ENCODE results near the gene HNRNPC. TPM values are rescaled to one million over a fixed set of nuclear protein-coding genes. Genes with fewer than 3 reads are reported as not detected.

HNRNPC gene
- polyA plus RNA-seq, 1 donor from 2014 or later: 1,176 TPM

- Histone ChIP-seq H3K9ac (ENCODE audit: low read length) (no peak overlapping the region), H4K20me1 (ENCODE audit: insufficient read depth) (no peaks in the 10 kb centered on the region), H2AFZ (ENCODE audit: low read depth, low read length) (no peak overlapping the region), H3K9me3 (ENCODE audit: low read length) (no peaks in the 10 kb centered on the region), H3K4me3 (ENCODE audit: low read length) (no peak overlapping the region), H3K27me3 (ENCODE audit: insufficient read depth, low read depth, low read length) (no peaks in the 10 kb centered on the region), H3K4me2 (ENCODE audit: low read length) (no peak overlapping the region), H3K27ac (ENCODE audit: low read length) (no peak overlapping the region), H3K79me2 (replicated peaks; ENCODE audit: insufficient read depth, low read length) (no peaks in the 10 kb centered on the region), H3F3A (ENCODE audit: insufficient read depth, low read length, poor library complexity, severe bottlenecking) (no peaks in the 10 kb centered on the region), H3K9me2 (ENCODE audit: insufficient read depth, low read length) (no peaks in the 10 kb centered on the region), H3K36me3 (ENCODE audit: insufficient read depth, low read length) (no peaks in the 10 kb centered on the region)
- no peak for TF ChIP-seq EP300 (conservative IDR thresholded peaks at IDR 0.05; ENCODE audit: poor library complexity, severe bottlenecking)
- TF ChIP-seq SMC3 (conservative IDR thresholded peaks at IDR 0.05; ENCODE audit: poor library complexity): no peak
- TF ChIP-seq TAF1 (IDR thresholded peaks at IDR 0.05; ENCODE audit: low read depth): no peak
- no peak for TF ChIP-seq RAD21 (conservative IDR thresholded peaks at IDR 0.05)
- no peak for TF ChIP-seq POLR2AphosphoS5 (IDR thresholded peaks at IDR 0.05)
- TF ChIP-seq CTCF (IDR thresholded peaks at IDR 0.05; ENCODE audit: poor library complexity, severe bottlenecking): no peak
- no peak for TF ChIP-seq EZH2 (IDR thresholded peaks at IDR 0.05; ENCODE audit: borderline replicate concordance, insufficient read depth, low read length, poor library complexity, severe bottlenecking)
- no peak for TF ChIP-seq MXI1 (conservative IDR thresholded peaks at IDR 0.05; ENCODE audit: poor library complexity, severe bottlenecking)
- no peak for TF ChIP-seq REST (IDR thresholded peaks at IDR 0.05; ENCODE audit: borderline replicate concordance)
These were observed 105.4 kb downstream of the HNRNPC start for GRCh38 chr14:21163871-21164291.

GRCh38 chr14:21162081-21162480 lies 107.2 kb downstream of the HNRNPC start:
- H3K4me3 ChIP-seq (ENCODE audit: low read length): no peak overlapping the region

More at GRCh38 chr14:21162081-21162480, 107.2 kb downstream of the HNRNPC start:
- Histone ChIP-seq H3K9me2 (ENCODE audit: insufficient read depth, low read length) (no peaks in the 10 kb centered on the region), H3K9ac (ENCODE audit: low read length) (no peak overlapping the region), H3F3A (ENCODE audit: insufficient read depth, low read length, poor library complexity, severe bottlenecking) (no peaks in the 10 kb centered on the region), H3K36me3 (ENCODE audit: insufficient read depth, low read length) (no peaks in the 10 kb centered on the region), H3K4me2 (ENCODE audit: low read length) (no peak overlapping the region), H3K79me2 (replicated peaks; ENCODE audit: insufficient read depth, low read length) (no peaks in the 10 kb centered on the region), H3K27me3 (ENCODE audit: insufficient read depth, low read depth, low read length) (no peaks in the 10 kb centered on the region), H3K9me3 (ENCODE audit: low read length) (no peaks in the 10 kb centered on the region), H2AFZ (ENCODE audit: low read depth, low read length) (no peak overlapping the region), H4K20me1 (ENCODE audit: insufficient read depth) (no peaks in the 10 kb centered on the region), H3K27ac (ENCODE audit: low read length) (no peak overlapping the region)
- TF ChIP-seq REST (IDR thresholded peaks at IDR 0.05; ENCODE audit: borderline replicate concordance): no peak
- TF ChIP-seq EP300 (conservative IDR thresholded peaks at IDR 0.05; ENCODE audit: poor library complexity, severe bottlenecking): no peak
- no peak for TF ChIP-seq EZH2 (IDR thresholded peaks at IDR 0.05; ENCODE audit: borderline replicate concordance, insufficient read depth, low read length, poor library complexity, severe bottlenecking)
- TF ChIP-seq POLR2AphosphoS5 (IDR thresholded peaks at IDR 0.05): no peak
- no peak for TF ChIP-seq SMC3 (conservative IDR thresholded peaks at IDR 0.05; ENCODE audit: poor library complexity)
- TF ChIP-seq TAF1 (IDR thresholded peaks at IDR 0.05; ENCODE audit: low read depth): no peak
- TF ChIP-seq RAD21 (conservative IDR thresholded peaks at IDR 0.05): no peak
- no peak for TF ChIP-seq CTCF (IDR thresholded peaks at IDR 0.05; ENCODE audit: poor library complexity, severe bottlenecking)
- TF ChIP-seq MXI1 (conservative IDR thresholded peaks at IDR 0.05; ENCODE audit: poor library complexity, severe bottlenecking): no peak

All from neural cell (in vitro differentiated cells).